ENCODE results near the gene ZNF761.

- TF ChIP-seq CTCF (conservative IDR thresholded peaks at IDR 0.05) (no peak), ZFX (IDR thresholded peaks at IDR 0.05) (no peak)
These were observed 53.5 kb downstream of the ZNF761 start for GRCh38 chr19:53485046-53486004.
